ENCODE results near the gene ZP2. TPM values are rescaled to one million over a fixed set of nuclear protein-coding genes. Genes with fewer than 3 reads are reported as not detected.

ZP2 gene
- total RNA-seq, 4 donors from 2014 or later, result not detected

GRCh38 chr16:21186326-21186691 is 25.1 kb downstream of the ZP2 start:
- H3K36me3 ChIP-seq, result peaks cover 0 to 22% of the 10 kb centered on the region in 2 donors
- peaks cover 0 to 7% (median 0%) of the 10 kb centered on the region in 3 donors for H3K4me1 ChIP-seq
- WGBS, 2 donors (ENCODE audit: low coverage in 1 of 2), result 56 to 67% methylated on average over 3 to 4 of the region's 4 CpGs
- no peak for TF ChIP-seq CTCF (IDR thresholded peaks at IDR 0.05)
- H3K27me3 ChIP-seq, result no peaks in the 10 kb centered on the region
- no peak for ATAC-seq
- no peak overlapping the region for H3K4me3 ChIP-seq
- H3K27ac ChIP-seq, result no peak overlapping the region
- no peaks in the 10 kb centered on the region for H3K9me3 ChIP-seq

- H3K4me1 ChIP-seq, result peaks cover 0 to 7% (median 0%) of the 10 kb centered on the region in 3 donors
- no peak overlapping the region for H3K27ac ChIP-seq
- no peak for TF ChIP-seq POLR2AphosphoS5 (IDR thresholded peaks at IDR 0.05)
- no peak for TF ChIP-seq CTCF (IDR thresholded peaks at IDR 0.05)
- no peak for TF ChIP-seq EP300 (IDR thresholded peaks at IDR 0.05)
- no peak for TF ChIP-seq POLR2A (IDR thresholded peaks at IDR 0.05)
- peaks cover 0 to 28% of the 10 kb centered on the region in 2 donors for H3K36me3 ChIP-seq
- H3K9me3 ChIP-seq, result no peaks in the 10 kb centered on the region
- H3K4me3 ChIP-seq, result no peak overlapping the region
- no peak for ATAC-seq
- H3K27me3 ChIP-seq, result no peaks in the 10 kb centered on the region
- 86 to 93% methylated on average over 7 to 8 of the region's 12 CpGs for WGBS, 2 donors (ENCODE audit: low coverage in 1 of 2)
Observed at GRCh38 chr16:21185659-21186325, 25.6 kb downstream of the ZP2 start.

GRCh38 chr16:21184834-21185233 is 26.5 kb downstream of the ZP2 start:
- no CpG with 5 or more reads among the region's 3 CpGs for WGBS, 2 donors (ENCODE audit: low coverage in 1 of 2)
- H3K4me3 ChIP-seq, result no peak overlapping the region
- ATAC-seq, result no peak
- H3K9me3 ChIP-seq, result no peaks in the 10 kb centered on the region
- no peaks in the 10 kb centered on the region for H3K27me3 ChIP-seq
- no peak overlapping the region for H3K27ac ChIP-seq
- H3K4me1 ChIP-seq, result peaks cover 0 to 7% (median 0%) of the 10 kb centered on the region in 3 donors
- no peak for TF ChIP-seq POLR2AphosphoS5 (IDR thresholded peaks at IDR 0.05)
- no peak for TF ChIP-seq EP300 (IDR thresholded peaks at IDR 0.05)
- no peak for TF ChIP-seq POLR2A (IDR thresholded peaks at IDR 0.05)
- no peak for TF ChIP-seq CTCF (IDR thresholded peaks at IDR 0.05)
- peaks cover 0 to 37% of the 10 kb centered on the region in 2 donors for H3K36me3 ChIP-seq

GRCh38 chr16:21183995-21184394 is 27.4 kb downstream of the ZP2 start:
- H3K27ac ChIP-seq, result no peak overlapping the region
- no peaks in the 10 kb centered on the region for H3K9me3 ChIP-seq
- H3K27me3 ChIP-seq, result no peaks in the 10 kb centered on the region
- no peak overlapping the region for H3K4me3 ChIP-seq
- no peak for TF ChIP-seq CTCF (IDR thresholded peaks at IDR 0.05)
- TF ChIP-seq POLR2AphosphoS5 (IDR thresholded peaks at IDR 0.05), result no peak
- TF ChIP-seq EP300 (IDR thresholded peaks at IDR 0.05), result no peak
- TF ChIP-seq POLR2A (IDR thresholded peaks at IDR 0.05), result no peak
- ATAC-seq, result no peak
- H3K4me1 ChIP-seq, result peaks cover 0 to 7% (median 0%) of the 10 kb centered on the region in 3 donors
- H3K36me3 ChIP-seq, result peaks cover 5 to 46% of the 10 kb centered on the region in 2 donors
- WGBS, 2 donors (ENCODE audit: low coverage in 1 of 2), result 75 to 92% methylated on average over 3 of the region's 3 CpGs

GRCh38 chr16:21179983-21180365 is 31.4 kb downstream of the ZP2 start:
- no peak overlapping the region for H3K4me3 ChIP-seq
- no peaks in the 10 kb centered on the region for H3K4me1 ChIP-seq
- 70 to 100% methylated on average over 1 to 3 of the region's 3 CpGs for WGBS, 2 donors (ENCODE audit: low coverage in 1 of 2)
- H3K36me3 ChIP-seq, result peaks cover 10 to 86% of the 10 kb centered on the region in 2 donors
- no peak for ATAC-seq
- H3K9me3 ChIP-seq, result no peaks in the 10 kb centered on the region
- no peaks in the 10 kb centered on the region for H3K27me3 ChIP-seq
- H3K27ac ChIP-seq, result no peak overlapping the region
- no peak for TF ChIP-seq POLR2AphosphoS5 (IDR thresholded peaks at IDR 0.05)
- TF ChIP-seq POLR2A (IDR thresholded peaks at IDR 0.05), result no peak
- TF ChIP-seq EP300 (IDR thresholded peaks at IDR 0.05), result no peak
- no peak for TF ChIP-seq CTCF (IDR thresholded peaks at IDR 0.05)

Measured in gastroesophageal sphincter (tissue), 4 donors.